Tibial nerve (tissue), 3 donors: Measurements from ENCODE around the gene MC1R.
"Not testable (repeated sequence)": the region's sequence is repeated elsewhere in the genome, so short reads cannot be mapped to it uniquely, and the experiment has no call there.

ENCODE experiments used
- CTCF ChIP-seq, 5 experiments: fragments of 200-600 bp in 3 of 5; fragments of 450-650 bp in 2 of 5; sonication (generic) in 3 of 5; IDR thresholded peaks; one replicate each; pipeline ENCODE4 v1.5.1; 2016 to 2019; ENCODE audit warnings: antibody characterized with exemption in 5 of 5, mild to moderate bottlenecking in 3 of 5, moderate library complexity in 2 of 5
- POLR2A ChIP-seq, 2 donors: fragments of 450-650 bp; IDR thresholded peaks; one replicate each; pipeline ENCODE4 v1.6.1; 2017; ENCODE audit warnings: antibody characterized with exemption in 2 of 2, mild to moderate bottlenecking in 2 of 2, moderate library complexity in 2 of 2

GRCh38 chr16:89934019-89934418, 15.4 kb downstream of the MC1R start:
- TF ChIP-seq POLR2A, CTCF (IDR thresholded peaks at IDR 0.05): not testable (repeated sequence)
